Vagina (tissue), 2 donors: ENCODE results near the gene CMIP. TPM values are rescaled to one million over a fixed set of nuclear protein-coding genes. Genes with fewer than 3 reads are reported as not detected.

Experiments
- DNase-seq, 2 donors: peaks; one replicate each; pipeline ENCODE4 v3.0.0-alpha.2; 2017; ENCODE audit errors: extremely low spot score in 2 of 2
- H3K27ac ChIP-seq: fragments of 200-600 bp; sonication (generic); one replicate; pipeline ENCODE4 v1.5.1; 2019
- H3K27me3 ChIP-seq: fragments of 200-600 bp; sonication (generic); one replicate; pipeline ENCODE4 v1.5.1; 2019
- H3K36me3 ChIP-seq, 2 donors: fragments of 200-600 bp; sonication (generic); one replicate each; pipeline ENCODE4 v1.5.1; 2017 to 2019
- H3K4me1 ChIP-seq: fragments of 200-600 bp; sonication (generic); one replicate; pipeline ENCODE4 v1.5.1; 2019
- H3K4me3 ChIP-seq, 2 donors: fragments of 200-600 bp; sonication (generic); 1 replicate in 1 of 2; 2 replicates in 1 of 2; pipeline ENCODE4 v1.5.1; 2016 to 2019
- H3K9me3 ChIP-seq: fragments of 200-600 bp; sonication (generic); one replicate; pipeline ENCODE4 v1.5.1; 2019
- CTCF ChIP-seq, 3 experiments: fragments of 450-650 bp in 2 of 3; fragments of 200-600 bp in 1 of 3; sonication (generic) in 1 of 3; IDR thresholded peaks; one replicate each; pipeline ENCODE4 v1.5.1; 2017 to 2019; ENCODE audit warnings: antibody characterized with exemption in 3 of 3, mild to moderate bottlenecking in 2 of 3, moderate library complexity in 2 of 3
- POLR2A ChIP-seq, 2 donors: fragments of 450-650 bp; IDR thresholded peaks; one replicate each; pipeline ENCODE4 v1.6.1; 2017; ENCODE audit warnings: antibody characterized with exemption in 2 of 2, mild to moderate bottlenecking in 2 of 2, moderate library complexity in 2 of 2
- POLR2AphosphoS5 ChIP-seq, 2 donors: sonication (generic); formaldehyde crosslinking; IDR thresholded peaks; one replicate each; pipeline ENCODE4 v1.9.0; 2017; ENCODE audit warnings: antibody characterized with exemption in 2 of 2, mild to moderate bottlenecking in 2 of 2, low read depth in 1 of 2; ENCODE audit not compliant: insufficient read depth in 1 of 2
- intact Hi-C: fragments of 100-400 bp; cut with DNase I; formaldehyde crosslinking; loops from one replicate; pipeline ENCODE4 v1.15.1; 2023
- total RNA-seq: library from RNA; depleted of rRNA; stranded (reverse); fragments of >200 nt; gene quantifications from one replicate; pipeline ENCODE4 v1.2.3, GENCODE V29; 2016

Gene CMIP
- total RNA-seq, 1 donor from 2014 or later, result 66.3 TPM

DNA sequence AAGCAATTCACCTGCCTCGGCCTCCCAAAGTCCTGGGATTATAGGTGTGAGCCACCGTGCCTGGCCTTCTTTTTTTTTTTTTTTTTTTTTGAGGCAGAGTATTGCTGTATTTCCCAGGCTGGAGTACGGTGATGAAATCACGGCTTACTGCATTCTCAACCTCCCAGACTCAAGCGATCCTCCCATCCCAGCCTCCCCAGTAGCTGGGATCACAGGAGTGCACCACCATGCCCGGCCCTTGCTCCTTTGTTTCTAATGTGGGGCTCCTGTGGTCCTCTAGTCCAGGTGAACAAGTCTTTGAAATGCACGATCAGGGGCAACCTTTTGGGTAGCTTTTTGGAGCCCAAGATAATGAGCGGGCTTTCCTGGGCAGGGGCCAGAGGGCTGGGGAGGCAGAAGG is 23.2 kb downstream of the CMIP start:
- Histone ChIP-seq H3K4me1 (peaks cover 65% of the 10 kb centered on the region), H3K27me3 (no peaks in the 10 kb centered on the region), H3K9me3 (no peaks in the 10 kb centered on the region), H3K36me3 (no peaks in the 10 kb centered on the region), H3K27ac (no peak overlapping the region), H3K4me3 (no peak overlapping the region)
- DNase-seq, result no peak
- intact Hi-C loops, result no loop called here
- TF ChIP-seq CTCF (IDR thresholded peaks at IDR 0.05), result no peak
- TF ChIP-seq POLR2AphosphoS5 (IDR thresholded peaks at IDR 0.05; ENCODE audit: insufficient read depth in 1 of 2, low read depth in 1 of 2), result no peak
- TF ChIP-seq POLR2A (IDR thresholded peaks at IDR 0.05), result no peak

DNA sequence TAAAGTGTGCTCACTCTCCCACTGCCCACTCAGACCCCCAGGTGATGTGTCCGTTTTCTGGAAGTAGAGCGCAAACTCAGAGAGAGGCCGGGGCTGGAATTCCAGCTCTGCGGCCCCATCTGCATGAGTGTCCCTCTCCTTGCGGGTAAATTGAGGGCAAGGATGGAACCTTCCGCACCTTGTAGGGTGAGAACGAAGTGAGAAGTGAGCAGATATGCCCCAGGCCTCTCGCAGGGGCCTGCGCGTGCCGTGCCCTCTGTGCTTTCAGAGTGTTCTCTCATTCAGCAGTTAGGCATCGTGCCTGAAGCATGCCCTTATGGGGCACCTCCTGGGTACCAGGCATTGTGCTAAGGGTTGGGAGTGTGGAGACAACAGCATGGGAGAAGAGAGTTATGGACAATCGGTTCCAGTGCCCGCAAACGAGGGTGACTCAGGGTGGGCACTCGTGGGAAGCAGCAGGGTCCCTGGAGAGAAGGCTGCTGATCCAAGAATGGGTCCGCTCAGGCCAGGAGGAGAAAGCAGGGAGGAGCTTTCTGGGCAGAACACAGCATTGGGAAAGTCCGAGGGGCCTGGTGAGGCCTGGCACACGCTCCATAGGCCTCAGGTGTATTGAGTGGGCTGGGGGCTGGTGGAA is 23.8 kb downstream of the CMIP start:
- no peak for TF ChIP-seq POLR2AphosphoS5 (IDR thresholded peaks at IDR 0.05; ENCODE audit: insufficient read depth in 1 of 2, low read depth in 1 of 2)
- no peak for TF ChIP-seq CTCF (IDR thresholded peaks at IDR 0.05)
- no peak for TF ChIP-seq POLR2A (IDR thresholded peaks at IDR 0.05)
- intact Hi-C loops, result no loop called here
- no peaks in the 10 kb centered on the region for H3K27me3 ChIP-seq
- H3K27ac ChIP-seq, result no peak overlapping the region
- H3K9me3 ChIP-seq, result no peaks in the 10 kb centered on the region
- H3K4me1 ChIP-seq, result peaks cover 65% of the 10 kb centered on the region
- no peaks in the 10 kb centered on the region for H3K36me3 ChIP-seq
- no peak overlapping the region for H3K4me3 ChIP-seq
- DNase-seq, result no peak

DNA sequence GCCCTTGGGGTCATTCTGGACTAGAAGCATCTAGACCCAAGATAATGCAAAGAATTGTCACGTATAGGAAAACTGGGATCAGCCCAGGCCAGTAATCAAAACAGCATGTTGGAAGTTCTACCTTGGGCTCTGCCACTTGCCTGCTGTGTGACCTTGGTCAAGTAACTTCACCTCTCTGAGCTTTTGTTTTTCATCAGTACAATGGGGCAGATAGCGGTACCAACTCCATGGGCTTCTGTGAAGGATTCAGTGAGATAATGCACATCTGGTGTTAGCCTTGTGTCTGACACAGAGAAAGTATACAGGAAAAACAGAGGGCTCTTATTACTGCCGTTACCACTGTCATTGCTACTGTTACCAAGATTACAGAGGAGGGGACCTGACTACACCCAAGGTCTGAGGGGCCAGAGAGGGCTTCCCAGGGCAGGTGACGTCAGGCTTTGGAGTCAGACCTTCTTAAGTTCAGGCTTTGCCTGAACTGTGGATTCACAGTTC is 24.6 kb downstream of the CMIP start:
- TF ChIP-seq POLR2A (IDR thresholded peaks at IDR 0.05) (no peak), POLR2AphosphoS5 (IDR thresholded peaks at IDR 0.05; ENCODE audit: insufficient read depth in 1 of 2, low read depth in 1 of 2) (no peak), CTCF (IDR thresholded peaks at IDR 0.05) (no peak)
- intact Hi-C loops, result no loop called here
- H3K36me3 ChIP-seq, result no peaks in the 10 kb centered on the region
- no peak overlapping the region for H3K4me3 ChIP-seq
- peak overlapping the region; percentile 10 for H3K27ac ChIP-seq
- no peaks in the 10 kb centered on the region for H3K27me3 ChIP-seq
- peaks cover 65% of the 10 kb centered on the region for H3K4me1 ChIP-seq
- no peak for DNase-seq
- no peaks in the 10 kb centered on the region for H3K9me3 ChIP-seq

- H3K9me3 ChIP-seq, result no peaks in the 10 kb centered on the region
- intact Hi-C loops, result no loop called here
- no peak overlapping the region for H3K4me3 ChIP-seq
Measured at GRCh38 chr16:81469710-81470535, 25.3 kb downstream of the CMIP start.

More at GRCh38 chr16:81469710-81470535, 25.3 kb downstream of the CMIP start:
- TF ChIP-seq CTCF (IDR thresholded peaks at IDR 0.05), result no peak
- TF ChIP-seq POLR2AphosphoS5 (IDR thresholded peaks at IDR 0.05; ENCODE audit: insufficient read depth in 1 of 2, low read depth in 1 of 2), result peak in 1 of 2 donors; percentile 31
- peaks cover 71% of the 10 kb centered on the region for H3K4me1 ChIP-seq
- H3K36me3 ChIP-seq, result no peaks in the 10 kb centered on the region
- H3K27me3 ChIP-seq, result no peaks in the 10 kb centered on the region
- DNase-seq, result no peak
- H3K27ac ChIP-seq, result peak overlapping the region; percentile 10
